ENCODE data around the gene ZNF566.
"Not testable (repeated sequence)": the region's sequence is repeated elsewhere in the genome, so short reads cannot be mapped to it uniquely, and the experiment has no call there.

Gene ZNF566

GRCh38 chr19:36489118-36489919 is at the start of gene ZNF566:
Gene ZNF566 (minus strand): TSS chr19:36489561. CDS start chr19:36476557, 13,004 bp downstream.
- peak; percentile 98 for DNase-seq (ENCODE audit: low read depth, low spot score)

- no peak for DNase-seq (ENCODE audit: low read depth, low spot score)
Measured at GRCh38 chr19:36528921-36529518, 39.7 kb upstream of the ZNF566 start.

GRCh38 chr19:36528194-36528920 is 39.0 kb upstream of the ZNF566 start, which contains the start of gene ZNF260:
Gene ZNF260 (minus strand): TSS chr19:36528271. CDS start chr19:36515238, 13,033 bp downstream.
- peak; percentile 98 for DNase-seq (ENCODE audit: low read depth, low spot score)

- DNase-seq (ENCODE audit: low read depth, low spot score) = no peak
Measured at GRCh38 chr19:36527873-36528193, 38.5 kb upstream of the ZNF566 start.

- DNase-seq (ENCODE audit: low read depth, low spot score) = peak; percentile 25
Measured at GRCh38 chr19:36527341-36527740, 38.0 kb upstream of the ZNF566 start.

GRCh38 chr19:36526581-36526980 is 37.2 kb upstream of the ZNF566 start:
- DNase-seq (ENCODE audit: low read depth, low spot score) = no peak

GRCh38 chr19:36524617-36525016 is 35.3 kb upstream of the ZNF566 start:
- DNase-seq (ENCODE audit: low read depth, low spot score) = no peak

- no peak for DNase-seq (ENCODE audit: low read depth, low spot score)
Measured at GRCh38 chr19:36514012-36514612, 24.8 kb upstream of the ZNF566 start.

- no peak for DNase-seq (ENCODE audit: low read depth, low spot score)
Measured at GRCh38 chr19:36508325-36508724, 19.0 kb upstream of the ZNF566 start.

- no peak for DNase-seq (ENCODE audit: low read depth, low spot score)
Measured at GRCh38 chr19:36501973-36502372, 12.6 kb upstream of the ZNF566 start.

- no peak for DNase-seq (ENCODE audit: low read depth, low spot score)
Measured at GRCh38 chr19:36497001-36497400, 7.6 kb upstream of the ZNF566 start.

- DNase-seq (ENCODE audit: low read depth, low spot score) = peak; percentile 53
Measured at GRCh38 chr19:36492689-36493453, 3.5 kb upstream of the ZNF566 start.

- DNase-seq (ENCODE audit: low read depth, low spot score) = not testable (repeated sequence)
Measured at GRCh38 chr19:36490846-36491245, 1.5 kb upstream of the ZNF566 start.

GRCh38 chr19:36489920-36490415 is 607 bp upstream of the ZNF566 start:
- peak; percentile 95 for DNase-seq (ENCODE audit: low read depth, low spot score)

GRCh38 chr19:36488846-36489117 is 579 bp downstream of the ZNF566 start:
- no peak for DNase-seq (ENCODE audit: low read depth, low spot score)

GRCh38 chr19:36488118-36488845 is 1.1 kb downstream of the ZNF566 start:
- no peak for DNase-seq (ENCODE audit: low read depth, low spot score)

- no peak for DNase-seq (ENCODE audit: low read depth, low spot score)
Measured at GRCh38 chr19:36483653-36484052, 5.7 kb downstream of the ZNF566 start.

GRCh38 chr19:36482876-36483275 is 6.5 kb downstream of the ZNF566 start:
- DNase-seq (ENCODE audit: low read depth, low spot score) = no peak

- DNase-seq (ENCODE audit: low read depth, low spot score) = peak; percentile 7
Measured at GRCh38 chr19:36460046-36460445, 29.3 kb downstream of the ZNF566 start.

- DNase-seq (ENCODE audit: low read depth, low spot score) = no peak
Measured at GRCh38 chr19:36456831-36457230, 32.5 kb downstream of the ZNF566 start.

All from astrocyte of the hippocampus (primary cell).